ENCODE results near the gene PTHLH. TPM values are rescaled to one million over a fixed set of nuclear protein-coding genes. Genes with fewer than 3 reads are reported as not detected.

PTHLH gene
- polyA plus RNA-seq, 1 experiment: 1.9 TPM

DNA sequence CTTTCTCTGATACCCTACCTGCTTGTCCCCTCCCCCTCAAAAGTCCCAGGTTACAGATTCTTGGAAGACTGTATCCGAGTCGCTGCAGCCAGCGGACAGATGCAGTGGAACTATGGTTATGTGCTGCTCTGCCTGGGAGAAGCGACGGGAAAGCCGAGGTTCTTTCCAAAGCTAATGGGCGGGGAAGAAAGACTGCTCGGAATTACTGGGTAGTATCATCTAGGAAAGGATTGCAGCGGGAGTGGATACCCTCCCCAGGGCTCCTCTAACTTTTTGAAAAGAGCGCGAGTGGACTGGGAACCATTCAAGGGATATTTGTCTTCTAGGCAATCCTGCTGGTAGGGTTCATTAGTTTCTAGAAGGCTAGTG, 1.4 kb downstream of the PTHLH start:
- POLR2A ChIA-PET: interaction anchor here (0.7 kb wide), 1 partner anchor 14 kb away, joined by 3 read pairs; no protein-coding TSS in a partner anchor
- Histone ChIP-seq H3K4me3 (ENCODE audit: low read depth, low read length) (peak overlapping the region; percentile 66), H3K27ac (ENCODE audit: low read depth, low read length) (no peak overlapping the region), H3K9me3 (ENCODE audit: control insufficient read depth, insufficient read depth, low read length) (no peaks in the 10 kb centered on the region), H3K27me3 (ENCODE audit: control insufficient read depth, insufficient read depth, low read length) (no peaks in the 10 kb centered on the region)
- TF ChIP-seq, protein P1, sequence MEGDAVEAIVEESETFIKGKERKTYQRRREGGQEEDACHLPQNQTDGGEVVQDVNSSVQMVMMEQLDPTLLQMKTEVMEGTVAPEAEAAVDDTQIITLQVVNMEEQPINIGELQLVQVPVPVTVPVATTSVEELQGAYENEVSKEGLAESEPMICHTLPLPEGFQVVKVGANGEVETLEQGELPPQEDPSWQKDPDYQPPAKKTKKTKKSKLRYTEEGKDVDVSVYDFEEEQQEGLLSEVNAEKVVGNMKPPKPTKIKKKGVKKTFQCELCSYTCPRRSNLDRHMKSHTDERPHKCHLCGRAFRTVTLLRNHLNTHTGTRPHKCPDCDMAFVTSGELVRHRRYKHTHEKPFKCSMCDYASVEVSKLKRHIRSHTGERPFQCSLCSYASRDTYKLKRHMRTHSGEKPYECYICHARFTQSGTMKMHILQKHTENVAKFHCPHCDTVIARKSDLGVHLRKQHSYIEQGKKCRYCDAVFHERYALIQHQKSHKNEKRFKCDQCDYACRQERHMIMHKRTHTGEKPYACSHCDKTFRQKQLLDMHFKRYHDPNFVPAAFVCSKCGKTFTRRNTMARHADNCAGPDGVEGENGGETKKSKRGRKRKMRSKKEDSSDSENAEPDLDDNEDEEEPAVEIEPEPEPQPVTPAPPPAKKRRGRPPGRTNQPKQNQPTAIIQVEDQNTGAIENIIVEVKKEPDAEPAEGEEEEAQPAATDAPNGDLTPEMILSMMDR (IDR thresholded peaks at IDR 0.05; ENCODE audit: low read depth, low read length): no peak
- CTCF ChIA-PET: interaction anchor here (0.6 to 1.3 kb wide), 2 partner anchors 30 to 101 kb away, joined by 3 read pairs; no protein-coding TSS in a partner anchor
- no peak for DNase-seq (ENCODE audit: low read depth, low spot score)

DNA sequence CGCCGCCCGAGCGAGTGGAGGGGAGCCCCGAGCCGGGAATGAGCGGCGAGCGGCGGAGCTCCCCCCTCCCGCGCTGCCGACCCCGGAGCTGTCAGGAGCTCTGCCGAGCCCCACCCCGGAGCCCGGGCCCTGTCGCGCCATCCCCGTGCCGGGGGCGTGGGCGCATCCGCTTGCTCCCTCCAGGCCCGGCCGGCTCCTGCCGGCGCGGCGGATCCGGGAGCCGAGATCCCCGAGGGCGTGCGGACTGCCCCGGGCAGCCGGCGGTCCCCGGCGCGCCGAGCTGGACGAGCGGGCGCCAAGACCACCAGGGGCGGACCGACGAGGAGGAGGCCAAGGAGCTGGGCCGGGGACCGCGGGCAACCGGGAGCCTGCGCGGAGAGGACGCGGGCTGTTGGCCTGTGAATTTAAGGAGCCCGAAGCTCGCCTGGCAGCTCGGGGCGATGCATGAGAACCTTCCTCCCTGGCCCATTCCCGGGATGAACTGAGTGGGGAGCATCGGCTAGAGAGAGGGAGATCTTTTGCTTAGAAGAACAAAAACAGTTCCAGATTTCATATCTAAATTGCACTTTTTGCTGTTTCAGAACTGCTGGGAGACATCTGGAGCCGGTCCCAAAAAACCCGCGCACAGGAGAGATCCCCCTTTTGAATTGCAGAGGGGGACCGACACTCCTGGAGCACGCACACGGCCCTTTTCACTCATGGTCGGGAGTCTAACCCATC, 2.0 kb downstream of the PTHLH start:
- no peak for DNase-seq (ENCODE audit: low read depth, low spot score)
- H3K9me3 ChIP-seq (ENCODE audit: control insufficient read depth, insufficient read depth, low read length): no peaks in the 10 kb centered on the region
- peak overlapping the region; percentile 66 for H3K4me3 ChIP-seq (ENCODE audit: low read depth, low read length)
- TF ChIP-seq, protein P1 (IDR thresholded peaks at IDR 0.05; ENCODE audit: low read depth, low read length): no peak
- ChIA-PET POLR2A (interaction anchor here (0.5 kb wide), 1 partner anchor 920 kb away, joined by 3 read pairs; no protein-coding TSS in a partner anchor), CTCF (interaction anchor here (0.6 to 1.3 kb wide), 3 partner anchors 100 to 238 kb away, joined by 3 to 4 read pairs (median 4); no protein-coding TSS in a partner anchor)
- H3K27ac ChIP-seq (ENCODE audit: low read depth, low read length): no peak overlapping the region
- no peaks in the 10 kb centered on the region for H3K27me3 ChIP-seq (ENCODE audit: control insufficient read depth, insufficient read depth, low read length)

DNA sequence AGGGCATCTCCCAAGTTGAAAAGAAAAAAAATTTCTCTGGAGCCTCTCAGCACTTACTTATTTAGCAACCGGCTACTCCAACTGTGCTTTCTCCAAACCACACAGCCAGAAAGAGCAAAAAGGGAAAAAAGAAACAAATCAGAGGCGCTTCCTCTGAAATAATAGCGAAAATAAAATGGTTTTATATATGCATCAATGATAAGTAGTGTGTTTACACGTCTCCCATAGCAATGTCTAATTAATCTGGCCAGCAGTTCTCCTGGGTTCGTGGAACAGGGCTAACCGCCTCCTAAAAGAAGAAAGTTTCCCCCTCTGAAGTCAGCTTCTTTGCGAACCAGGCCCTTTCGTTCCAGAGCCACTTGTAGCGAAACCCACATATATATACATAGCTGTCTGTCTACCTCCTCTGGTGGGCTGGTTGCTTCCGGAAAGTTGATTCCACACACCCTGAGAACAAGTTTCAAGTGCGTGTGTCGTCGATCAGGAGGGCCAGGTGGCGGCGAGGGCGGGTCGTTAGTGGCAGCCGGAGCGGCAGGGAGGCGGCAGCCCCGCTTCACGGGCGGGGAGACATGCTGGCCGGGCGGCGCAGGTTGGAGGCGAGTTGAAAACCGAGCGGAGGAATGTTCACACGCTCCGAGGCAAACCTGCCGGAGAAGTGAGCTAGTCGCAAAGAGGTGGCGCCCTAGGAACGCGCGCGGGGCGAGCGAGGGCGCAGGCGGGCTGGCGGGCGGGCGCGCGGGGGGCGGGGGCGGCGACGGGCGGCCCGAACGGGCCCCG, 2.7 kb downstream of the PTHLH start:
- DNase-seq (ENCODE audit: low read depth, low spot score): no peak
- TF ChIP-seq, protein P1 (IDR thresholded peaks at IDR 0.05; ENCODE audit: low read depth, low read length): no peak
- no peaks in the 10 kb centered on the region for H3K27me3 ChIP-seq (ENCODE audit: control insufficient read depth, insufficient read depth, low read length)
- no peak overlapping the region for H3K27ac ChIP-seq (ENCODE audit: low read depth, low read length)
- no peaks in the 10 kb centered on the region for H3K9me3 ChIP-seq (ENCODE audit: control insufficient read depth, insufficient read depth, low read length)
- ChIA-PET POLR2A (interaction anchor here (0.5 kb wide), 1 partner anchor 921 kb away, joined by 3 read pairs; no protein-coding TSS in a partner anchor), CTCF (interaction anchor here (0.6 to 1.4 kb wide), 4 partner anchors 100 to 237 kb away, joined by 3 to 4 read pairs (median 4); no protein-coding TSS in a partner anchor)
- peak overlapping the region; percentile 66 for H3K4me3 ChIP-seq (ENCODE audit: low read depth, low read length)

DNA sequence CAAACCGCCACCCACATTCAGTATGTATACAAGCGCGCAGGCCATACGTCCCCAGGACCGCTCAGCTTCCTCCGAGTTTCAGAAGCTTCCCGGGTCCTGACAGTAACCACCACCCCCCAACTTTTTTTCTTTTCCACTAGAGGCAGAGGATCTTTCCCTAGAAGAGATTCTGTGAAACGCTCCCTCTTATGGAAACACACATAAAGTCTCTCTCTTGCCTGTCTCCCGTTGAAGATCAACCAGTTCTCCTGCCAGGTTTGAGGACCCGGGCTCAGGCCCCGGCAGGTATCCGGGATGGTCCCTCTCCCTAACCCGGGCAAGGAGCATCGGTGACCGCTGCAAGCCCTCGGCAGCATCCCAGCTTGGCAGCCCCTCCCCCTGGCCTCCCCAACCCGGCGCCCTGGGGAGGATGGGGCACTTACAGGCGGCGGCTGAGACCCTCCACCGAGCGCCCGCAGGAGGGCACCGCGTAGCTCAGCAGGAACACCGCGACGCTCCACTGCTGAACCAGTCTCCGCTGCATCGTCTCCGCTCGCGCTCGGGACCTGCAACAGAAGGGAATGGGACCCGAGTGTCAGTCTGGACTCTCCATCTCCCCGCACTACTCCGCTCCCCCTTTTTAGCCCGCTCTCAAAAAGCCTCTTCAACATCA, 3.4 kb downstream of the PTHLH start:
- H3K27ac ChIP-seq (ENCODE audit: low read depth, low read length): no peak overlapping the region

More for the DNA sequence above, 3.4 kb downstream of the PTHLH start:
- no peaks in the 10 kb centered on the region for H3K9me3 ChIP-seq (ENCODE audit: control insufficient read depth, insufficient read depth, low read length)
- TF ChIP-seq, protein P1 (IDR thresholded peaks at IDR 0.05; ENCODE audit: low read depth, low read length): peak; percentile 43
- H3K4me3 ChIP-seq (ENCODE audit: low read depth, low read length): peak overlapping the region; percentile 66
- H3K27me3 ChIP-seq (ENCODE audit: control insufficient read depth, insufficient read depth, low read length): no peaks in the 10 kb centered on the region
- no peak for DNase-seq (ENCODE audit: low read depth, low spot score)
- POLR2A ChIA-PET: no interaction called here
- CTCF ChIA-PET: interaction anchor here (0.9 to 1.4 kb wide), 3 partner anchors 62 to 202 kb away, joined by 3 to 4 read pairs (median 3); no protein-coding TSS in a partner anchor
